Tibial artery (tissue), 4 donors: Measurements from ENCODE around the gene XIRP1.

ENCODE experiments used
- DNase-seq, 2 donors: peaks; one replicate each; pipeline ENCODE4 v3.0.0-alpha.2; 2019
- H3K27ac ChIP-seq, 2 donors: fragments of 200-600 bp; sonication (generic) in 1 of 2; 1 replicate in 1 of 2; 2 replicates in 1 of 2; pipeline ENCODE4 v1.5.1; 2018 to 2019; ENCODE audit warnings: mild to moderate bottlenecking in 1 of 2
- H3K27me3 ChIP-seq, 2 donors: fragments of 200-600 bp; sonication (generic) in 1 of 2; one replicate each; pipeline versions ENCODE4 v1.5.1 to v1.6.0; 2016 to 2019
- H3K36me3 ChIP-seq, 3 donors: fragments of 200-600 bp; sonication (generic) in 2 of 3; one replicate each; pipeline ENCODE4 v1.5.1; 2016 to 2019; ENCODE audit warnings: mild to moderate bottlenecking in 2 of 3
- H3K4me1 ChIP-seq, 4 donors: fragments of 200-600 bp; sonication (generic) in 2 of 4; 1 replicate in 3 of 4; 2 replicates in 1 of 4; pipeline ENCODE4 v1.5.1; 2016 to 2019
- H3K4me3 ChIP-seq, 2 donors: fragments of 200-600 bp; sonication (generic) in 1 of 2; 1 replicate in 1 of 2; 2 replicates in 1 of 2; pipeline ENCODE4 v1.5.1; 2018 to 2019; ENCODE audit warnings: mild to moderate bottlenecking in 2 of 2
- H3K9me3 ChIP-seq, 3 donors: fragments of 200-600 bp; sonication (generic) in 1 of 3; one replicate each; pipeline ENCODE4 v1.5.1; 2016 to 2019
- CTCF ChIP-seq, 2 experiments: fragments of 200-600 bp in 1 of 2; fragments of 450-650 bp in 1 of 2; IDR thresholded peaks; one replicate each; pipeline ENCODE4 v1.5.1; 2017 to 2019; ENCODE audit warnings: antibody characterized with exemption in 2 of 2, mild to moderate bottlenecking in 1 of 2, moderate library complexity in 1 of 2
- intact Hi-C: fragments of 100-400 bp; cut with DNase I; formaldehyde crosslinking; loops from one replicate; pipeline ENCODE4 v1.15.0; 2023; ENCODE audit warnings: low total_unique reads

The XIRP1 gene

GRCh38 chr3:39208463-39209055 is 16.2 kb upstream of the XIRP1 start:
- H3K4me3 ChIP-seq, result no peak overlapping the region
- H3K27ac ChIP-seq, result no peak overlapping the region
- no peaks in the 10 kb centered on the region for H3K4me1 ChIP-seq
- peak in 1 of 2 donors; percentile 53 for DNase-seq
- H3K9me3 ChIP-seq, result peaks cover 0 to 6% (median 0%) of the 10 kb centered on the region in 3 donors
- H3K27me3 ChIP-seq, result no peaks in the 10 kb centered on the region
- intact Hi-C loops, result loop anchor here (5.0 kb wide), 1 partner anchor 79 kb away; no protein-coding TSS in a partner anchor
- no peaks in the 10 kb centered on the region for H3K36me3 ChIP-seq
- peak; percentile 39 to 52 for TF ChIP-seq CTCF (IDR thresholded peaks at IDR 0.05)

- H3K27ac ChIP-seq, result no peak overlapping the region
- no peak for DNase-seq
- intact Hi-C loops, result loop anchor here (5.0 kb wide), 1 partner anchor 80 kb away; no protein-coding TSS in a partner anchor
Observed at GRCh38 chr3:39207361-39208186, 15.2 kb upstream of the XIRP1 start.

GRCh38 chr3:39205919-39206516 is 13.6 kb upstream of the XIRP1 start:
- no peak overlapping the region for H3K4me3 ChIP-seq
- no peak for TF ChIP-seq CTCF (IDR thresholded peaks at IDR 0.05)
- H3K27ac ChIP-seq, result no peak overlapping the region
- H3K4me1 ChIP-seq, result no peaks in the 10 kb centered on the region
- intact Hi-C loops, result loop anchor here (5.0 kb wide), 1 partner anchor 81 kb away; no protein-coding TSS in a partner anchor
- no peaks in the 10 kb centered on the region for H3K36me3 ChIP-seq
- no peak for DNase-seq
- H3K9me3 ChIP-seq, result peaks cover 0 to 6% (median 0%) of the 10 kb centered on the region in 3 donors
- H3K27me3 ChIP-seq, result no peaks in the 10 kb centered on the region

More at GRCh38 chr3:39207361-39208186, 15.2 kb upstream of the XIRP1 start:
- H3K4me1 ChIP-seq, result no peaks in the 10 kb centered on the region
- no peaks in the 10 kb centered on the region for H3K36me3 ChIP-seq
- no peak overlapping the region for H3K4me3 ChIP-seq
- TF ChIP-seq CTCF (IDR thresholded peaks at IDR 0.05), result no peak
- H3K9me3 ChIP-seq, result peaks cover 0 to 6% (median 0%) of the 10 kb centered on the region in 3 donors
- H3K27me3 ChIP-seq, result no peaks in the 10 kb centered on the region

- TF ChIP-seq CTCF (IDR thresholded peaks at IDR 0.05), result no peak
- H3K9me3 ChIP-seq, result peaks cover 0 to 6% (median 0%) of the 10 kb centered on the region in 3 donors
- no peak overlapping the region for H3K27ac ChIP-seq
- H3K27me3 ChIP-seq, result peaks cover 0 to 3% of the 10 kb centered on the region in 2 donors
- intact Hi-C loops, result loop anchor here (5.0 kb wide), 1 partner anchor 82 kb away; no protein-coding TSS in a partner anchor
- no peaks in the 10 kb centered on the region for H3K4me1 ChIP-seq
- no peak overlapping the region for H3K4me3 ChIP-seq
- H3K36me3 ChIP-seq, result no peaks in the 10 kb centered on the region
- DNase-seq, result no peak
Observed at GRCh38 chr3:39205131-39205530, 12.7 kb upstream of the XIRP1 start.

- Histone ChIP-seq H3K36me3 (no peaks in the 10 kb centered on the region), H3K4me1 (no peaks in the 10 kb centered on the region), H3K4me3 (no peak overlapping the region), H3K27ac (no peak overlapping the region), H3K27me3 (peaks cover 0 to 3% of the 10 kb centered on the region in 2 donors), H3K9me3 (peaks cover 0 to 6% (median 0%) of the 10 kb centered on the region in 3 donors)
- TF ChIP-seq CTCF (IDR thresholded peaks at IDR 0.05), result no peak
- intact Hi-C loops, result no loop called here
- no peak for DNase-seq
Observed at GRCh38 chr3:39203860-39204259, 11.5 kb upstream of the XIRP1 start.
